ENCODE results near the gene ANTXR2. TPM values are rescaled to one million over a fixed set of nuclear protein-coding genes. Genes with fewer than 3 reads are reported as not detected.

ANTXR2 gene
- total and polyA plus RNA-seq, 2 donors (not counting 3 experiments of a cell fraction or from before 2014, with no cell fraction given) = 6.6 to 64.6 TPM

DNA sequence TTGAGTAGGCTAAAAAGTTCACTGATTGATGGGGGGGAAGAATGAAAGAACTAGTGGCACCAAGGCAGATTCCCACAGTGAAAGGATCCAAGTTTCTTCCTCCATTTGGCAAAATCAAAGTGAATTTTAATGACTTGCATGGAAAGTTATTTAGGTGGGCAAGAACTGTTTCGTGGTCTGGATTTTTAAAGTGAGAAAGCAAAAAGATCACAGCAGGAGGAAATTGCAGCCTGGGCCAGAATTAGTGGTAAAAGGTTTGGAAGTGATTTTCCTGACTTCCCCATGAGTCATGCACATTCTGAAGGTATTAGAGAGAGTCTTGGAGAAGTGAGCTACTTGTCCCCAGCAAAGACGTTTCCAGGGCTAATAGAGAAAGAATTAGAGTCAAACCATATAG lies 207.8 kb downstream of the ANTXR2 start:
- no peaks in the 10 kb centered on the region for H3K9me1 ChIP-seq (replicated peaks; ENCODE audit: control insufficient read depth, extremely low read depth, insufficient read depth, low read length)
- ChIA-PET POLR2A (no interaction called here), CTCF (interaction anchor here (1.3 kb wide), 1 partner anchor 20 kb away, joined by 4 read pairs; no protein-coding TSS in a partner anchor)
- no peak overlapping the region for H3K4me2 ChIP-seq (ENCODE audit: insufficient read depth, low read length)
- TF ChIP-seq FOS (IDR thresholded peaks at IDR 0.05; ENCODE audit: borderline replicate concordance, insufficient read depth, low read length) = peak; percentile 12
- TF ChIP-seq MYC (IDR thresholded peaks at IDR 0.05; ENCODE audit: low read depth, low read length) = no peak
- no peaks in the 10 kb centered on the region for H3K79me2 ChIP-seq (ENCODE audit: control insufficient read depth, insufficient read depth, low read length)
- no peaks in the 10 kb centered on the region for H3K4me1 ChIP-seq (ENCODE audit: control insufficient read depth, extremely low read depth, insufficient read depth, low read length)
- BruUV-seq (replicated peaks) = no TSS peak
- dilution Hi-C loops (cut with MboI; ENCODE audit: extremely low pct_ligation_motif_present, low sequenced_read_pairs) = no loop called here
- DNase-seq (ENCODE audit: low read depth, low spot score) (no peak), FAIRE-seq (no peak)
- no peak overlapping the region for H3K27ac ChIP-seq (ENCODE audit: insufficient read depth, low read depth, low read length)
- no peak overlapping the region for H2AFZ ChIP-seq (ENCODE audit: low read depth, low read length)
- H3K4me3 ChIP-seq (replicated peaks in 1 of 3; ENCODE audit: insufficient read depth in 1 of 3, low read depth in 1 of 3, low read length in 3 of 3) = no peak overlapping the region
- intact Hi-C loops (cut with micrococcal nuclease) = no loop called here
- no peaks in the 10 kb centered on the region for H3K9me3 ChIP-seq (replicated peaks; ENCODE audit: control insufficient read depth, insufficient read depth, low read length)
- H3K27me3 ChIP-seq (ENCODE audit: control insufficient read depth in 2 of 2, insufficient read depth in 2 of 2, low read length in 2 of 2) = peaks cover 4 to 5% of the 10 kb centered on the region in 2 experiments
- H3K9ac ChIP-seq (replicated peaks; ENCODE audit: extremely low read depth, insufficient read depth, low read length) = no peak overlapping the region
- no peaks in the 10 kb centered on the region for H4K20me1 ChIP-seq (replicated peaks; ENCODE audit: control insufficient read depth, extremely low read depth, insufficient read depth, low read length)
- no peaks in the 10 kb centered on the region for H3K36me3 ChIP-seq (ENCODE audit: control insufficient read depth in 2 of 2, extremely low read depth in 1 of 2, insufficient read depth in 2 of 2, low read length in 2 of 2)

DNA sequence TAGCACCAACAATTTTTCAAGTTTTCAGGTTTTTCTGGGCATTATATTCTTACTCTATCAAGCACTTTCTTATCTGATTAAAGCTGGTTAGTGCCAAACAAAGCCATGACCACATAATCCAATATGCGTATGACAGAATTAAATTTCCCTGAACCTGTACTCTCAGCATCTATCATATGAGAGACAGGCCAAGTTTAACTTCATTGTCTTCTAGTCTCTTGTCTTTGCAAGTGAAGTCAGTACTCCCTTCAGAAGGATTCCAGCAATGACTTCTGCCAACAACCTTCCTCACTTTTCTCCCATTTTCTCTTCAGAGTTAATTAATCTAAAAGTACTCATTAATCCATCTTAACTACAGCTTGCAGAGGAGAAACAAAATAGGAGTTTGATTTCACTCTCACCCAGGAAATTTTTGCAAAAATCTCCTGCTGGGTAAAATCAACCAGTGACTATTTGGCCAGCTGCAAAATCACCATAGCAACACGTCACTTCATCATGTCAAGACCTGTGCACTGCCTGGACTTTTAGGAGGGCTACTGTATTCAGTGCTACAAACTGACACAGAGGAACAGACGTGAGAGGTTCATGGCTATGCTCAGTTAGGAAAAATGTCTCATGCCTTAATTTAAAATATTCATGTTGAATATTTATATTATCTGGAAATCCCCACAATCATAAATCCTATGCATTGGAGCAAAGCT lies 208.4 kb downstream of the ANTXR2 start:
- dilution Hi-C loops (cut with MboI; ENCODE audit: extremely low pct_ligation_motif_present, low sequenced_read_pairs) (no loop called here), intact Hi-C loops (cut with micrococcal nuclease) (no loop called here)
- Histone ChIP-seq H3K4me1 (ENCODE audit: control insufficient read depth, extremely low read depth, insufficient read depth, low read length) (no peaks in the 10 kb centered on the region), H3K4me2 (ENCODE audit: insufficient read depth, low read length) (no peak overlapping the region), H3K9me3 (replicated peaks; ENCODE audit: control insufficient read depth, insufficient read depth, low read length) (no peaks in the 10 kb centered on the region), H3K9ac (replicated peaks; ENCODE audit: extremely low read depth, insufficient read depth, low read length) (no peak overlapping the region), H4K20me1 (replicated peaks; ENCODE audit: control insufficient read depth, extremely low read depth, insufficient read depth, low read length) (no peaks in the 10 kb centered on the region), H3K27ac (ENCODE audit: insufficient read depth, low read depth, low read length) (no peak overlapping the region), H3K79me2 (ENCODE audit: control insufficient read depth, insufficient read depth, low read length) (no peaks in the 10 kb centered on the region), H3K27me3 (ENCODE audit: control insufficient read depth in 2 of 2, insufficient read depth in 2 of 2, low read length in 2 of 2) (peaks cover 4 to 5% of the 10 kb centered on the region in 2 experiments), H3K4me3 (replicated peaks in 1 of 3; ENCODE audit: insufficient read depth in 1 of 3, low read depth in 1 of 3, low read length in 3 of 3) (no peak overlapping the region), H2AFZ (ENCODE audit: low read depth, low read length) (no peak overlapping the region), H3K36me3 (ENCODE audit: control insufficient read depth in 2 of 2, extremely low read depth in 1 of 2, insufficient read depth in 2 of 2, low read length in 2 of 2) (no peaks in the 10 kb centered on the region), H3K9me1 (replicated peaks; ENCODE audit: control insufficient read depth, extremely low read depth, insufficient read depth, low read length) (no peaks in the 10 kb centered on the region)
- FAIRE-seq (no peak), DNase-seq (ENCODE audit: low read depth, low spot score) (no peak)
- no peak for TF ChIP-seq POLR2AphosphoS5 (IDR thresholded peaks at IDR 0.05; ENCODE audit: insufficient read depth, low read depth, low read length)
- TF ChIP-seq GATA2 (IDR thresholded peaks at IDR 0.05; ENCODE audit: insufficient read depth, insufficient read length, low read depth, low read length) = no peak
- no peak for TF ChIP-seq JUN (IDR thresholded peaks at IDR 0.05; ENCODE audit: borderline replicate concordance, insufficient read depth, insufficient read length, low read depth)
- TF ChIP-seq, protein P1, sequence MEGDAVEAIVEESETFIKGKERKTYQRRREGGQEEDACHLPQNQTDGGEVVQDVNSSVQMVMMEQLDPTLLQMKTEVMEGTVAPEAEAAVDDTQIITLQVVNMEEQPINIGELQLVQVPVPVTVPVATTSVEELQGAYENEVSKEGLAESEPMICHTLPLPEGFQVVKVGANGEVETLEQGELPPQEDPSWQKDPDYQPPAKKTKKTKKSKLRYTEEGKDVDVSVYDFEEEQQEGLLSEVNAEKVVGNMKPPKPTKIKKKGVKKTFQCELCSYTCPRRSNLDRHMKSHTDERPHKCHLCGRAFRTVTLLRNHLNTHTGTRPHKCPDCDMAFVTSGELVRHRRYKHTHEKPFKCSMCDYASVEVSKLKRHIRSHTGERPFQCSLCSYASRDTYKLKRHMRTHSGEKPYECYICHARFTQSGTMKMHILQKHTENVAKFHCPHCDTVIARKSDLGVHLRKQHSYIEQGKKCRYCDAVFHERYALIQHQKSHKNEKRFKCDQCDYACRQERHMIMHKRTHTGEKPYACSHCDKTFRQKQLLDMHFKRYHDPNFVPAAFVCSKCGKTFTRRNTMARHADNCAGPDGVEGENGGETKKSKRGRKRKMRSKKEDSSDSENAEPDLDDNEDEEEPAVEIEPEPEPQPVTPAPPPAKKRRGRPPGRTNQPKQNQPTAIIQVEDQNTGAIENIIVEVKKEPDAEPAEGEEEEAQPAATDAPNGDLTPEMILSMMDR (IDR thresholded peaks at IDR 0.05; ENCODE audit: extremely low read depth in 1 of 2, insufficient read depth in 1 of 2, low read depth in 1 of 2, low read length in 2 of 2) = no peak
- TF ChIP-seq POLR2A (IDR thresholded peaks at IDR 0.05; ENCODE audit: low read depth, low read length) = no peak
- TF ChIP-seq, protein P2, sequence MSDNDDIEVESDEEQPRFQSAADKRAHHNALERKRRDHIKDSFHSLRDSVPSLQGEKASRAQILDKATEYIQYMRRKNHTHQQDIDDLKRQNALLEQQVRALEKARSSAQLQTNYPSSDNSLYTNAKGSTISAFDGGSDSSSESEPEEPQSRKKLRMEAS (IDR thresholded peaks at IDR 0.05; ENCODE audit: insufficient read depth, insufficient read length) = no peak
- no peak for TF ChIP-seq MYC (IDR thresholded peaks at IDR 0.05; ENCODE audit: low read depth, low read length)
- TF ChIP-seq EZH2 (IDR thresholded peaks at IDR 0.05; ENCODE audit: borderline replicate concordance, low read depth, low read length, severe bottlenecking) = no peak
- TF ChIP-seq FOS (IDR thresholded peaks at IDR 0.05; ENCODE audit: borderline replicate concordance, insufficient read depth, low read length) = no peak
- BruUV-seq (replicated peaks) = no TSS peak
- POLR2A ChIA-PET = no interaction called here
- CTCF ChIA-PET = no interaction called here

Data from endothelial cell of umbilical vein (primary cell).